Thoracic aorta (tissue), 2 donors: Measurements from ENCODE around the gene OR9A2. TPM values are rescaled to one million over a fixed set of nuclear protein-coding genes. Genes with fewer than 3 reads are reported as not detected.

ENCODE experiments used
- ATAC-seq: fragments of 150-250 bp; one replicate; pipeline ENCODE4 v1.8.0; 2017; ENCODE audit warnings: low read depth; ENCODE audit not compliant: insufficient number of reproducible peaks, low FRiP score
- DNase-seq: peaks from one replicate; pipeline ENCODE4 v3.0.0-alpha.2; 2020; ENCODE audit warnings: low spot score
- H3K27ac ChIP-seq, 2 donors: fragments of 200-600 bp; sonication (generic); 1 replicate in 1 of 2; 2 replicates in 1 of 2; pipeline ENCODE4 v1.5.1; 2016; ENCODE audit warnings: mild to moderate bottlenecking in 2 of 2, moderate library complexity in 2 of 2
- H3K27me3 ChIP-seq: fragments of 200-600 bp; sonication (generic); replicated peaks from 2 replicates; pipeline ENCODE4 v1.6.0; 2016; ENCODE audit warnings: mild to moderate bottlenecking; ENCODE audit not compliant: insufficient read depth
- H3K36me3 ChIP-seq: fragments of 200-600 bp; sonication (generic); one replicate; pipeline ENCODE4 v1.5.1; 2016
- H3K4me1 ChIP-seq, 2 donors: fragments of 200-600 bp; sonication (generic); 1 replicate in 1 of 2; 2 replicates in 1 of 2; pipeline versions ENCODE4 v1.5.1 to v1.6.0; 2016; ENCODE audit warnings: low read depth in 2 of 2, mild to moderate bottlenecking in 1 of 2; ENCODE audit not compliant: control insufficient read depth in 1 of 2
- H3K4me3 ChIP-seq: fragments of 200-600 bp; sonication (generic); 2 replicates; pipeline ENCODE4 v1.5.1; 2016; ENCODE audit warnings: mild to moderate bottlenecking
- H3K9me3 ChIP-seq: fragments of 200-600 bp; sonication (generic); 2 replicates; pipeline ENCODE4 v1.5.1; 2016
- total RNA-seq, 2 donors: library from RNA; depleted of rRNA; stranded (reverse); fragments of >200 nt; gene quantifications; one replicate each; pipeline versions ENCODE4 v1.1.0 to v1.2.3, GENCODE V29; 2016
- TF ChIP-seq, protein P1 (sequence below): fragments of 200-600 bp; sonication (generic); IDR thresholded peaks from one replicate; pipeline ENCODE4 v1.5.1; 2019; ENCODE audit warnings: antibody characterized with exemption

The OR9A2 gene
- total RNA-seq, 2 donors from 2014 or later: not detected

DNA sequence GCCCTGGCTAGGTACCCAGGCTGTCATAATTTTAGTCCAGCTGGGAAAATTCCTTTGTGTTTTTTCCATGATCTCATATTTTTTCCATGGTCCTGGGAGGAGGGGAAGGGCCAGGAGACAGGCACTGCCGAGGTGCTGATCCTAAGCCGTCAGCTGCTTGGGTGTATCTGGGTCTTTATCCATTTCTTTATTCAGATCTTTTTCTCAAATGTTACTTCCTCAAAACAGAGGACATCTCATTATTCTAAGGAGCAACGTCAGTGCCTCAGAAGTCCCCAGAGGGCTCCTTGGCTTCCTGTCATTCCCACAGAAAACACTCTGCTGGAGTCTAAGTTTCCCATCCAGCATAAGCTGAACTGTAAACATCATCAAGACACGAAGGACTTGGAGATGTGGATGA lies 22.4 kb upstream of the OR9A2 start:
- Histone ChIP-seq H3K36me3 (no peaks in the 10 kb centered on the region), H3K27ac (no peak overlapping the region), H3K4me3 (no peak overlapping the region), H3K27me3 (no peaks in the 10 kb centered on the region), H3K9me3 (no peaks in the 10 kb centered on the region), H3K4me1 (peaks cover 8 to 9% of the 10 kb centered on the region in 2 donors)
- no peak for ATAC-seq
- TF ChIP-seq, protein P1, sequence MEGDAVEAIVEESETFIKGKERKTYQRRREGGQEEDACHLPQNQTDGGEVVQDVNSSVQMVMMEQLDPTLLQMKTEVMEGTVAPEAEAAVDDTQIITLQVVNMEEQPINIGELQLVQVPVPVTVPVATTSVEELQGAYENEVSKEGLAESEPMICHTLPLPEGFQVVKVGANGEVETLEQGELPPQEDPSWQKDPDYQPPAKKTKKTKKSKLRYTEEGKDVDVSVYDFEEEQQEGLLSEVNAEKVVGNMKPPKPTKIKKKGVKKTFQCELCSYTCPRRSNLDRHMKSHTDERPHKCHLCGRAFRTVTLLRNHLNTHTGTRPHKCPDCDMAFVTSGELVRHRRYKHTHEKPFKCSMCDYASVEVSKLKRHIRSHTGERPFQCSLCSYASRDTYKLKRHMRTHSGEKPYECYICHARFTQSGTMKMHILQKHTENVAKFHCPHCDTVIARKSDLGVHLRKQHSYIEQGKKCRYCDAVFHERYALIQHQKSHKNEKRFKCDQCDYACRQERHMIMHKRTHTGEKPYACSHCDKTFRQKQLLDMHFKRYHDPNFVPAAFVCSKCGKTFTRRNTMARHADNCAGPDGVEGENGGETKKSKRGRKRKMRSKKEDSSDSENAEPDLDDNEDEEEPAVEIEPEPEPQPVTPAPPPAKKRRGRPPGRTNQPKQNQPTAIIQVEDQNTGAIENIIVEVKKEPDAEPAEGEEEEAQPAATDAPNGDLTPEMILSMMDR: no peak
- DNase-seq: no peak

DNA sequence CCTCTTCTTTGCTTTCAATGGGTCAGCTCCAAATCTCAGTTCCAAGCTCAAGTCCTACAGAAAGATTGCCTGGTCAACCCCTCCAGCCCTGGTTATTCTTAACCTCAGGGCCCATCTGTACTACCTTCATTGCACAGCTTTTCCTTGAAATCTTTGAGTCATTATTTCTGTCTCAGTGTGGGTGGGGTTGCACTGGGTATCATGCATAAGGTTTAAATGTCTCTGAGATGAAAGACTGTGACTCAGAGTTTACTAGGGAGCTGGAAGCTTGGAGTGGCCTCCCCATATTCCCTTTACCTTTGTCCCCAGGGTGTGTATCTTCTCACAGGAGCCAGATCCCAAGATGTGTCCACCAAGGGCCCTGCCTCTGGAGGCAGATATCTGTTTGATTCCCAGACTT lies 21.9 kb upstream of the OR9A2 start:
- H3K27ac ChIP-seq: no peak overlapping the region
- H3K4me1 ChIP-seq: peaks cover 8 to 9% of the 10 kb centered on the region in 2 donors
- no peaks in the 10 kb centered on the region for H3K36me3 ChIP-seq
- ATAC-seq: no peak
- H3K4me3 ChIP-seq: no peak overlapping the region
- DNase-seq: no peak
- H3K9me3 ChIP-seq: no peaks in the 10 kb centered on the region
- TF ChIP-seq, protein P1: no peak
- H3K27me3 ChIP-seq: no peaks in the 10 kb centered on the region

DNA sequence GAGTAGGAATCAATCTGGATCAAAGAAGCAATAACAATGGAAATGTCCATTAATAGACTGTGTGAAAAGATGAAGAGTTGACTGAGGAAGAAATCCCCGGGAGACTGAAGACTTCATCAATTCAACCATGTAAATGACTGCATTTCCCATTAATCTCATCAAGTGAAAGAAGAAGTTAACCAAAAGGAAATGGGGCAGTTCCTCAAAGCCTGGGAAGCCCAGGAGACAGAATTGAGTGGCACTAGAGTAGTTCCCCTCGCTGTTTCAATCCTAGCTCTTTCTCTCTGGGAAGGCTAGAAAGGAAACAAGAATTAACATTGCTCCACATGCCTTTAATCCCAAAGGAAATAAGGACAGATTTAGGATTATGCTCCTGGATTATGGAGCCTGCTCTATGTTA lies 20.4 kb upstream of the OR9A2 start:
- H3K4me3 ChIP-seq: no peak overlapping the region
- H3K9me3 ChIP-seq: no peaks in the 10 kb centered on the region
- H3K4me1 ChIP-seq: peaks cover 8 to 9% of the 10 kb centered on the region in 2 donors
- ATAC-seq: no peak
- DNase-seq: no peak
- TF ChIP-seq, protein P1: no peak
- H3K36me3 ChIP-seq: no peaks in the 10 kb centered on the region
- H3K27me3 ChIP-seq: no peaks in the 10 kb centered on the region
- no peak overlapping the region for H3K27ac ChIP-seq

DNA sequence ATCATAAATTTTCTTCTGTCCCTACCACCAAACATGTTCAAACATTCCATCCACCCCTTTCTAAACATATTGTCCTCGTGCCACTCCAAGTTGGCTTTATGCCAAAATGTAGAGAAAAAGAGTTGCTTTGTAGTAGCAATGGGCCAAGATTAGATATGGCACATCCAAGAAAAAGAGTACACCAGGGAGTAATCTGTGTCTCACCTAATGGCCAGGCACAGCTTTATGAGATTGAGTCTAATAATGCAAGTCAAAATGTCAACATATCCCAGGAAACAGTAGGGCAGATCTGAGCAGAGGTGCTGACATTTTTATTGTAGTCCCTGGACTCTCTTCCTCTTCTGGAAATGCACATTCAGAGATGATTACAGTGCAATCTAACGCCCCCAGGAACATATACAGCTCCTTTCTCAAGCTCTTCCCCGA lies 19.5 kb upstream of the OR9A2 start:
- H3K4me3 ChIP-seq: no peak overlapping the region
- H3K36me3 ChIP-seq: no peaks in the 10 kb centered on the region
- H3K4me1 ChIP-seq: peaks cover 8 to 9% of the 10 kb centered on the region in 2 donors
- no peak for DNase-seq
- H3K27me3 ChIP-seq: no peaks in the 10 kb centered on the region
- TF ChIP-seq, protein P1: no peak
- no peak for ATAC-seq
- no peaks in the 10 kb centered on the region for H3K9me3 ChIP-seq
- H3K27ac ChIP-seq: no peak overlapping the region

DNA sequence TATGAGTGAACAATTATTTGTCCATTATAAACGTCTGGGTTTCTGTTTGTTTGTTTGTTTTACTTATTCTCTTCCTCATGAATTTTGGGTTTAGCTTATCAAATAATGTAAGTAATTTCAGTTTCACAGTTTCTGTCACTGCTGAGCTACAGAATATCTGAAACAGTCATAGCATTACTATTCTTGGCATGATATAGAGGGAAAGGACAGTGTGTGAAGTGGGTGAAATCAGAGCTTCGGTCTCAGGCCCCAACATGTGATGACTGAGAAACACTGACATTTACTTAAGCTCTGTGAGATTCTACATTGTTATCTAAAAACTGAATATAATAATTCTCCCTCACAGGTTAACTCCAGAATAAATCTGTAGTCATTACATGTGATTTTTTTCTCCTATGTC lies 16.5 kb upstream of the OR9A2 start:
- Histone ChIP-seq H3K27ac (no peak overlapping the region), H3K36me3 (no peaks in the 10 kb centered on the region), H3K4me1 (no peaks in the 10 kb centered on the region), H3K27me3 (no peaks in the 10 kb centered on the region), H3K4me3 (no peak overlapping the region), H3K9me3 (no peaks in the 10 kb centered on the region)
- DNase-seq (no peak), ATAC-seq (no peak)
- TF ChIP-seq, protein P1: no peak
